ENCODE results near the gene FRMPD1. TPM values are rescaled to one million over a fixed set of nuclear protein-coding genes. Genes with fewer than 3 reads are reported as not detected.

FRMPD1 gene
- total RNA-seq, 1 donor = not detected

DNA sequence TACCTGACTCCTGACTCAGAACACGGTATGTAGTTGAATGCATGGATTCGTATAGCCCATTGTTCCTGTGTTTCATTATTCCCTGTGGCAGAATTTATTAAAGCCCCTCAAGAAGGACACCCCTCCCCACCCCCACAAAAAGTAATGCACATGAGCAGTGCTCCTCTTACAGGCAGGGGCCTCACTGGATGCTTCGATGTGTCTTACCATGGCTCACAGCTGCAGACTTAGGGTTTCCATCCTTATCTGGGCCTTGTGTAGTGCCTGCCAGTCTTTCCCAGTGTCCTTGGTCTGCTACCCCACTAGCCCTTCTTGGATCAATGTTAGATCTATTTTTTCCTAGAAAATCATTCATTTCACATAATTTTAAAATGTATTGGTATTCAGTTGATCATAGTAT, 119.2 kb downstream of the FRMPD1 start:
- H3K4me2 ChIP-seq (ENCODE audit: insufficient read depth, low read length) = no peak overlapping the region
- TF ChIP-seq, protein P1, sequence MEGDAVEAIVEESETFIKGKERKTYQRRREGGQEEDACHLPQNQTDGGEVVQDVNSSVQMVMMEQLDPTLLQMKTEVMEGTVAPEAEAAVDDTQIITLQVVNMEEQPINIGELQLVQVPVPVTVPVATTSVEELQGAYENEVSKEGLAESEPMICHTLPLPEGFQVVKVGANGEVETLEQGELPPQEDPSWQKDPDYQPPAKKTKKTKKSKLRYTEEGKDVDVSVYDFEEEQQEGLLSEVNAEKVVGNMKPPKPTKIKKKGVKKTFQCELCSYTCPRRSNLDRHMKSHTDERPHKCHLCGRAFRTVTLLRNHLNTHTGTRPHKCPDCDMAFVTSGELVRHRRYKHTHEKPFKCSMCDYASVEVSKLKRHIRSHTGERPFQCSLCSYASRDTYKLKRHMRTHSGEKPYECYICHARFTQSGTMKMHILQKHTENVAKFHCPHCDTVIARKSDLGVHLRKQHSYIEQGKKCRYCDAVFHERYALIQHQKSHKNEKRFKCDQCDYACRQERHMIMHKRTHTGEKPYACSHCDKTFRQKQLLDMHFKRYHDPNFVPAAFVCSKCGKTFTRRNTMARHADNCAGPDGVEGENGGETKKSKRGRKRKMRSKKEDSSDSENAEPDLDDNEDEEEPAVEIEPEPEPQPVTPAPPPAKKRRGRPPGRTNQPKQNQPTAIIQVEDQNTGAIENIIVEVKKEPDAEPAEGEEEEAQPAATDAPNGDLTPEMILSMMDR (IDR thresholded peaks at IDR 0.05; ENCODE audit: extremely low read depth, low read depth, low read length) = no peak
- peaks cover 2% of the 10 kb centered on the region for H4K20me1 ChIP-seq (ENCODE audit: insufficient read depth, low read length)
- H3K79me2 ChIP-seq (ENCODE audit: insufficient read depth, low read length) = no peaks in the 10 kb centered on the region
- H3K4me1 ChIP-seq (ENCODE audit: insufficient read depth, low read length) = peaks cover 13% of the 10 kb centered on the region
- no peaks in the 10 kb centered on the region for H3K9me3 ChIP-seq (ENCODE audit: low read depth, low read length)
- no peak overlapping the region for H3K27ac ChIP-seq (ENCODE audit: low read depth, low read length)
- H2AFZ ChIP-seq (ENCODE audit: low read length) = no peak overlapping the region
- H3K4me3 ChIP-seq (ENCODE audit: insufficient read depth, low read length) = no peak overlapping the region
- no peaks in the 10 kb centered on the region for H3K27me3 ChIP-seq (ENCODE audit: insufficient read depth, low read length)
- peaks cover 12% of the 10 kb centered on the region for H3K36me3 ChIP-seq (ENCODE audit: insufficient read depth, low read length)
- no peak for DNase-seq (ENCODE audit: insufficient read length, low spot score, missing footprints)

DNA sequence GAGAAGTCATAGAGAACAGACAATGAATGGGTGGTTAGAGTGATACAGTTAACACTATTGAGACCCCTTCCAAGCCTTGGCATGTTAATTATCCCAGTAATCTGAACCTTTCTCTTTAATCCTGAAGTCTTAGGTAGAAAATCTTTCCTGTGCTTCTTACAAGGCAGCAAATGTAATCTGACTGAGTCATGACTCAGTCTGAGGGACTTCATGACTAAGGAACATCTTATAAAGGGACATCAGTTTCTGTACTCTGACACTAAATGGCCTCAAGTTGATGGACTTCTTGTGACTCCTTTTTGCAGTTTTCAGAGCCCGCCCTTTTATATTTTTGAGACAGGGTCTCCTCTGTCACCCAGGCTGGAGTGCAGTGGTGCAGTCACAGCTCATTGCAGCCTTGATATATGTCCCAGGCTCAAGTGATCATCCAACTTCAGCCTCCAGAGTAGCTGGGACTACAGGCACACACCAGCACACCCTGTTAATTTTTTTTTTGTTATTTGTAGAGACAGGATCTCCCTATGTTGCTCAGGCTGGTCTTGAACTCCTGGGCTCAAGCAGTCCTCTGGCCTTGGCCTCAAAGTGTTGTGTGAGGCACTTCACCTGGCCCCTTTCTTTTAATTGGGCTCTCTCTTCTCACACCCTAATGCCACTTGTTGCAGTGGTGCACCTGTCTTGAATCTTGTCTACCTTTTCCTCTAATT, 124.6 kb downstream of the FRMPD1 start:
- Histone ChIP-seq H3K4me3 (ENCODE audit: insufficient read depth, low read length) (no peak overlapping the region), H3K4me2 (ENCODE audit: insufficient read depth, low read length) (no peak overlapping the region)
- no peak for DNase-seq (ENCODE audit: insufficient read length, low spot score, missing footprints)

DNA sequence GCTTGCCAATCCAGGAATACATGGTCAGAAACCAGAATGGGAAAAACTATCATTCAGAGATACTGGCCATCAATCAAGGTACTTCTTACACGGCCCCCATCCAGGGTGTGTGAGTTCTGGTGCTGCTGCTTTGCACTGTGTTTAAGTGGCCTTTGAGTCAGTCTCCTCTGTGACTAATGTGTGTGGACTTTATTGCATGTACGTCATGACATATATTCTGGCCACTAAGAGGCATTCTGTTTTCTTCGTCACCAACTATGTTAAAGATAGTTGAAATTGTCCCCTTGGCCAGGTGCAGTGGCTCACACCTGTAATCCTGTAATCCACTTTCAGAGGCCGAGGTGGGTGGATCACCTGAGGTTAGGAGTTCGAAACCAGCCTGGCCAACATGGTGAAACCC, 125.6 kb downstream of the FRMPD1 start:
- TF ChIP-seq, protein P1 (IDR thresholded peaks at IDR 0.05; ENCODE audit: extremely low read depth, low read depth, low read length) = no peak
- no peak for DNase-seq (ENCODE audit: insufficient read length, low spot score, missing footprints)
- peaks cover 29% of the 10 kb centered on the region for H3K4me1 ChIP-seq (ENCODE audit: insufficient read depth, low read length)

More for the DNA sequence above, 124.6 kb downstream of the FRMPD1 start:
- Histone ChIP-seq H3K9me3 (ENCODE audit: low read depth, low read length) (no peaks in the 10 kb centered on the region), H4K20me1 (ENCODE audit: insufficient read depth, low read length) (peaks cover 5% of the 10 kb centered on the region), H3K79me2 (ENCODE audit: insufficient read depth, low read length) (no peaks in the 10 kb centered on the region), H3K36me3 (ENCODE audit: insufficient read depth, low read length) (peaks cover 50% of the 10 kb centered on the region), H3K27me3 (ENCODE audit: insufficient read depth, low read length) (no peaks in the 10 kb centered on the region), H3K27ac (ENCODE audit: low read depth, low read length) (peak overlapping the region; percentile 21), H2AFZ (ENCODE audit: low read length) (no peak overlapping the region), H3K4me1 (ENCODE audit: insufficient read depth, low read length) (peaks cover 29% of the 10 kb centered on the region)
- TF ChIP-seq, protein P1 (IDR thresholded peaks at IDR 0.05; ENCODE audit: extremely low read depth, low read depth, low read length) = no peak

DNA sequence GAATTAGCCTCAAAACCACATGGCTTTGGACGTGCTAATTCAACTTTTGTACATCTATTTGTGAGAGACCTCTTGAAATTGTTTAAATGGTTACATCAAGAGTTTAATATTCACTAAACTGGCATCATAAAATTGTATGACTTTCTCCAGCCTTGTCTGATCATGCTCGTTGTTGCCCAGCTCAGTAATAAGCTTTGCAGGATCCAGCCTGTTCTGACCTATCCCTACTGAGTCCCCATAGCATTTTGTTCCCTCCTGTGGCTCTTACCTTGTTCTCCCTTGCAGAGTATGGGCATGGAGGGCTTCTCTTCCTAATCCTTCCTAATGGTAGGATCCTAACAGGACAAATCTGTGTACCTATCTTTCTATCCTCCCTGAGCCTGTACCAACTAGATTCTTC, 127.8 kb downstream of the FRMPD1 start:
- peaks cover 5% of the 10 kb centered on the region for H4K20me1 ChIP-seq (ENCODE audit: insufficient read depth, low read length)
- H3K9me3 ChIP-seq (ENCODE audit: low read depth, low read length) = no peaks in the 10 kb centered on the region
- H3K4me3 ChIP-seq (ENCODE audit: insufficient read depth, low read length) = no peak overlapping the region
- TF ChIP-seq, protein P1 (IDR thresholded peaks at IDR 0.05; ENCODE audit: extremely low read depth, low read depth, low read length) = no peak
- no peak for DNase-seq (ENCODE audit: insufficient read length, low spot score, missing footprints)
- peaks cover 32% of the 10 kb centered on the region for H3K4me1 ChIP-seq (ENCODE audit: insufficient read depth, low read length)
- H2AFZ ChIP-seq (ENCODE audit: low read length) = no peak overlapping the region
- no peaks in the 10 kb centered on the region for H3K27me3 ChIP-seq (ENCODE audit: insufficient read depth, low read length)
- H3K79me2 ChIP-seq (ENCODE audit: insufficient read depth, low read length) = peaks cover 23% of the 10 kb centered on the region
- no peak overlapping the region for H3K4me2 ChIP-seq (ENCODE audit: insufficient read depth, low read length)
- H3K27ac ChIP-seq (ENCODE audit: low read depth, low read length) = no peak overlapping the region
- H3K36me3 ChIP-seq (ENCODE audit: insufficient read depth, low read length) = peaks cover 70% of the 10 kb centered on the region

More for the DNA sequence above, 125.6 kb downstream of the FRMPD1 start:
- peaks cover 2% of the 10 kb centered on the region for H3K79me2 ChIP-seq (ENCODE audit: insufficient read depth, low read length)
- no peak overlapping the region for H3K4me3 ChIP-seq (ENCODE audit: insufficient read depth, low read length)
- no peaks in the 10 kb centered on the region for H3K27me3 ChIP-seq (ENCODE audit: insufficient read depth, low read length)
- H3K9me3 ChIP-seq (ENCODE audit: low read depth, low read length) = no peaks in the 10 kb centered on the region
- H3K36me3 ChIP-seq (ENCODE audit: insufficient read depth, low read length) = peaks cover 53% of the 10 kb centered on the region
- peaks cover 5% of the 10 kb centered on the region for H4K20me1 ChIP-seq (ENCODE audit: insufficient read depth, low read length)
- H2AFZ ChIP-seq (ENCODE audit: low read length) = no peak overlapping the region
- no peak overlapping the region for H3K27ac ChIP-seq (ENCODE audit: low read depth, low read length)
- H3K4me2 ChIP-seq (ENCODE audit: insufficient read depth, low read length) = no peak overlapping the region

All from osteoblast (primary cell).